ENCODE results near the gene FITM1.

FITM1 gene

GRCh38 chr14:24160850-24161804 lies 30.7 kb downstream of the FITM1 start, which contains the start of gene IRF9:
Gene IRF9 (plus strand): TSS chr14:24161265. CDS start chr14:24162145, 880 bp downstream.
- peak; percentile 80 for DNase-seq (ENCODE audit: low read depth, low spot score)

DNA sequence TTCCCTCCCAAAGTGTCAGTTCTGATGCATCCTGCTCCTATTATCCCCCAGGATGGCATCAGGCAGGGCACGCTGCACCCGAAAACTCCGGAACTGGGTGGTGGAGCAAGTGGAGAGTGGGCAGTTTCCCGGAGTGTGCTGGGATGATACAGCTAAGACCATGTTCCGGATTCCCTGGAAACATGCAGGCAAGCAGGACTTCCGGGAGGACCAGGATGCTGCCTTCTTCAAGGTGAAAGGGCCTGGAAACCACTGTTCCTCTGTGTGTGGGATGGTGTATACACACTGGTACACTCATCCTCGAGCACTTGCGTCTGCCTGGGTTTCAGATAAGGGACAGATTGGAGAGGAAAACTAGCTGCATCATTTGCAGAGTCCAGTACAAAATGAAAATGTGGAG lies 31.6 kb downstream of the FITM1 start:
- DNase-seq (ENCODE audit: low read depth, low spot score) = no peak

GRCh38 chr14:24164518-24164991 lies 34.1 kb downstream of the FITM1 start:
- no peak for DNase-seq (ENCODE audit: low read depth, low spot score)

GRCh38 chr14:24165785-24166184 lies 35.3 kb downstream of the FITM1 start:
- no peak for DNase-seq (ENCODE audit: low read depth, low spot score)

DNA sequence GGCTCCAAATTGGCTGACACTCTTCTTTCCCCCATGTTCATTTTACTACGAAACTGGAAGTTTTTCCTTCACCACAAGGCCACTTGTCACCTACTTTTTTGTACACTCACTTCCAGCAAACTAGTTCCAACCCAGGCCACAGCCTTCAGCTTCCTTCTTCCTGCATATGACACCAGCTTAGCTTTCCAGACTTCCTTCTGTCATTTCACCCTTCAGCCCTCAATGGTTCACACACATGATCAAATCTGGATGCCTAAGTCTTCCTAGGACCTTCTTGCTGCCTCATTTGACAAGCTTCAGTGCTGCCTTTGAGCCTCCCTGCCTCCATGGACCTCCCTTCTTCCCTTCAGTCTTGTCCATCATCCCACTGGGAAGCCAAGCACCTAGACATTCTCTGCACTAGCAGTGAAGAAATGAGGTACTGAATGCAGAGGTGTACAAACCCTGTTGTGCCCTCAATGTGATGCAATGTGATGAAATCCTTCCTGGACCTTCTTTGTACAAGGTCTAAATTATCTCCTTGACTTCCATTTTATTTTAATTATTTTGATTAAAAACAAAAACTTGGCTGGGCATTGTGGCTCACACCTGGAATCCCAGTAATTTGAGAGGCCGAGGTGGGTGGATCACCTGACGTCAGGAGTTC lies 37.1 kb downstream of the FITM1 start:
- no peak for DNase-seq (ENCODE audit: low read depth, low spot score)

DNA sequence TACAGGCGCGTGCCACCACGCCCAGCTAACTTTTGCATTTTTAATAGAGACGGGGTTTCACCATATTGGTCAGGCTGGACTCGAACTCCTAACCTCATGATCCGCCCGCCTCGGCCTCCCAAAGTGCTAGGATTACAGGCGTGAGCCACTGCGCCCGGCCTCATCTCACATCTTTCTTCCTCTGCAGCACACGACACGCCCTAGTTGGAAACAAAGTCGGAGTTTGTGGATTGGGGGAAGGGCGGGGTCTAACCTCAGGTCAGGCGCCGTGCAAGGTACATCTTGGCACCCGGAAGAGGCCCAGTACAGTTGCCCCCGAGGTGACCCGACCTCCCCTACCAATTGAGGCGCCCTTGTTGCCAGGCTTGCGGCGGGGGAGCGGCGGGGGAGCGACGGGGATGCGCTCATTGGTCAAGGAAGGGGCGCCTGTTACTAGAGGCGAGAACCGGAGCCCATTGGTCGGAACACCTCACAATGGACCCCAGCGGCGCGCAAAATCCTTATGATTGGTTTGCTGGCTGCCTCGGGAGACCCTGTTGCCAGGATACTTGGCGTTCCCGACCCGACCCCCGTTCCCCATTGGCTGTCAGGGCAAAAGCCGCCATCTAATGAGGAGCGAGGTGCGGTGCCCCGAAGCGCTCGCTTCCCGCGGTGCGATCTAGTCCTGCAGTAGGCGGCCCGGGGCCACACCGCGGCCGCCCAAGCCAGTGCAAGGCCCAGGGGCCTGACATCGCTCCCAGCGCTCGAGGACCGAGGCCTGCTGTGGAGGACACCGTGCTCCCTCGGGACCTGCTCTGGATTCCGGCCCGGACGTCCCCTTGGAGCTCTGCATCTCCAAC lies 41.2 kb downstream of the FITM1 start, which contains the start of gene REC8:
Gene REC8, plus strand, starts transcription at position 659 of the 839 bp plus-strand sequence. CDS start 473 bp downstream, outside the sequence.
- DNase-seq (ENCODE audit: low read depth, low spot score) = peak; percentile 97

- no peak for DNase-seq (ENCODE audit: low read depth, low spot score)
Measured at GRCh38 chr14:24172261-24172860, 41.9 kb downstream of the FITM1 start.

- DNase-seq (ENCODE audit: low read depth, low spot score) = no peak
Measured at GRCh38 chr14:24172871-24173281, 42.4 kb downstream of the FITM1 start.

DNA sequence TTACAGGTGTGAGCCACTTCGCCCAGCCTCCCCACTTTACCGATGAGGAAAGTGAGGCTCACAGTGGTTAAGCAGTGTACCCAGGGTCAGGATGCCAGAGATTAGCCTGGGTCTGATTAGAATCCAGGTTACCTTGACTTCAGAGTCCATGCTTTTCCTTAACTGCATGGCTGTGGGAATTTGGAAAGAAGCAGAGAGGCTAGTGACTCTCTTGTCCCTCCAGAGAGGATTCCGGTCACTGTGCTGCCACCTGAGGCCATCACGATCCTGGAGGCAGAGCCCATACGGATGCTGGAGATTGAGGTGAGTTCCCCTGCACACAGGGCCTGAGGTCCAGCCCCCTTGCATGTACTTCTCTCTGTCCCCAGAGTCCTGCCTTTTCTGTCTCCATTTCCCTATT lies 46.1 kb downstream of the FITM1 start:
- no peak for DNase-seq (ENCODE audit: low read depth, low spot score)

- no peak for DNase-seq (ENCODE audit: low read depth, low spot score)
Measured at GRCh38 chr14:24177041-24177825, 46.8 kb downstream of the FITM1 start.

- no peak for DNase-seq (ENCODE audit: low read depth, low spot score)
Measured at GRCh38 chr14:24177891-24178290, 47.4 kb downstream of the FITM1 start.

DNA sequence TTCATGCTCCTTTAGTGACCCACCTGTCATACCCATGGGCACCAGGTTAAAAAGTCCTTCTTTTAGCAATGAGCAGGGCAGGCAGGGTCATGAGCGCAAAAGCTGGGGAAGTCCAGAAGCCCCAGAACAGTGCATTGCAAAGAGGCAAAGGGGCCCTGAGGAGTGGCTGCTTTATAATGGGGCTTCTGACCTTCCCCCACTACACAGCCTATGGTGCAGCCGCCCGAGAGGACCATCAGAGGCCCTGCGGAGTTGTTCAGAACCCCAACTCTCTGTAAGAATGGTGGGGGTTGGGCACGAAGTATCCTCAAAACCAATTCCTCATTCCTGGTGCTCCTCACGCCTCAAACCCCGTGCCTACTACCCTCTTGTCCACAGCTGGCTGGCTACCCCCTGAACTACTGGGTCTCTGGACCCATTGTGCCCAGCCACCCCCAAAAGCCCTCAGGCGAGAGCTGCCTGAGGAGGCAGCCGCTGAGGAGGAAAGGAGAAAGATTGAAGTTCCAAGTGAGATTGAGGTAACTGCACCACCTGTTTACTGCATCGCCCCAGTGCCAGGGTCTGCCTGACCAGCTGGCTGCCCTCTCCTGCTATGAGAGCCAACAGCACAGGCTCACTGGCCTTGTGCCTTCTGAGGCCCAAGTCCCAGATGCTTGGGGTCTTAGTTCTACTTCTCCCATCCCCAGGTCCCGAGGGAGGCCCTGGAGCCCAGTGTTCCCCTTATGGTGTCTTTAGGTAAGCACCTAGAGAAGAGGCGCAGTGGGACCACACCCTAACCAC lies 48.1 kb downstream of the FITM1 start:
- no peak for DNase-seq (ENCODE audit: low read depth, low spot score)

- DNase-seq (ENCODE audit: low read depth, low spot score) = no peak
Measured at GRCh38 chr14:24179294-24179960, 49.0 kb downstream of the FITM1 start.

DNA sequence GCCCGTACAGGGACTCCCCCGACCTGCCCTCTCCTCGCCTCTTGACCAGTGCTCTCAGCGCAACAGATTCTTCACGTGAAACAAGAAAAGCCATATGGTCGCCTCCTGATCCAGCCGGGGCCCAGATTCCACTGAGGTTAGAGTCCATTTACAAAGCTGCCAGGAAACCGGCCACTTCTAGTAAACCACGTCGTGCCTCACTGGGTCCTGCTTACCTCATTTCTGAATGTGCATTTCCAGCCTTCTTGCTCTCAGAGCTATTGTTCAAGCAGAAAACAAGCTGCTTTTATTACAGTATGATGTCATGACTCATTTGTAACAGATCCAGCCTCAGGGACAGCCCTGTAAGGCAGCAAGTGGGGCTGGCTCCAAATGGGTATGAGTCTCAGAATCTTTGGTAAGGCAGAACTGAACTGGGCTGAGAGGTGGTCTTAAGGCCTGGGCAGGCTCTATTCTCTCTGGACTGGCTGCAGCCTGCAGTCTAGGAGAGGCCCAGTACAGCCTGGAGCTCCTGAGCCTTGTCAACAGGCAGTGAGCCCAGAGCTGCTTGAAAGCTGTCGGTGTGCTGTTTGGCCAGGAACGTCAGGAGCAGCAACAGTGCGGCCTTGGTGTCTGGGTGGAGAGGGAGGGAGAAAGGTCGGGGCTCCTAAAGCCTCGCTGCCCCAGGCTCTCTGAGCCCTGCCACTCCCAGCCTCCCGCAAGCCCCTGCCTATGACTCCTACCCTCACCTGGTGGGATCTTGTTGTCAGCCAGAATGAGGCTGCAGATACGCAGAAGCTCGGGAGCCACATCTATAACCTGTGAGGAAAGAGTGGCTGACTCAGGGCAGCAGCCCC lies 49.7 kb downstream of the FITM1 start:
- no peak for DNase-seq (ENCODE audit: low read depth, low spot score)

- no peak for DNase-seq (ENCODE audit: low read depth, low spot score)
Measured at GRCh38 chr14:24181371-24182077, 51.1 kb downstream of the FITM1 start.

Measured in iPS DF 19.7 (cell line).